Transverse colon (tissue), 4 donors: Measurements from ENCODE around the gene PDIA4. TPM values are rescaled to one million over a fixed set of nuclear protein-coding genes. Genes with fewer than 3 reads are reported as not detected.

Source experiments
- DNase-seq: peaks from one replicate; pipeline ENCODE4 v3.0.0-alpha.2; 2019
- H3K27ac ChIP-seq, 4 donors: fragments of 200-600 bp; sonication (generic); 2 replicates each; pipeline ENCODE4 v1.5.1; 2016 to 2018; ENCODE audit warnings: inconsistent platforms in 4 of 4
- H3K27me3 ChIP-seq: fragments of 200-600 bp; sonication (generic); 2 replicates; pipeline ENCODE4 v1.5.1; 2017; ENCODE audit warnings: inconsistent platforms
- H3K36me3 ChIP-seq, 4 donors: fragments of 200-600 bp; sonication (generic); 2 replicates each; pipeline ENCODE4 v1.5.1; 2017 to 2019; ENCODE audit warnings: inconsistent platforms in 4 of 4
- H3K4me1 ChIP-seq, 4 donors: fragments of 200-600 bp; sonication (generic); 2 replicates each; pipeline ENCODE4 v1.5.1; 2017 to 2020; ENCODE audit warnings: inconsistent platforms in 4 of 4
- H3K4me3 ChIP-seq, 4 donors: fragments of 200-600 bp; sonication (generic); 1 replicate in 1 of 4; 2 replicates in 3 of 4; pipeline versions ENCODE4 v1.5.1 to v1.6.1; 2017 to 2019; ENCODE audit warnings: inconsistent platforms in 4 of 4
- H3K9me3 ChIP-seq, 2 donors: fragments of 200-600 bp; sonication (generic); 2 replicates each; pipeline ENCODE4 v1.5.1; 2017 to 2019; ENCODE audit warnings: inconsistent platforms in 2 of 2
- CTCF ChIP-seq, 5 experiments: fragments of 200-600 bp in 3 of 5; fragments of 450-650 bp in 2 of 5; sonication (generic) in 3 of 5; IDR thresholded peaks; 1 replicate in 2 of 5; 2 replicates in 3 of 5; pipeline ENCODE4 v1.5.1; 2016 to 2017; ENCODE audit warnings: antibody characterized with exemption in 5 of 5, inconsistent platforms in 3 of 5, mild to moderate bottlenecking in 2 of 5, moderate library complexity in 1 of 5
- EP300 ChIP-seq: sonication (generic); formaldehyde crosslinking; IDR thresholded peaks from one replicate; pipeline ENCODE4 v1.6.1; 2017; ENCODE audit warnings: antibody characterized with exemption, low read depth
- POLR2A ChIP-seq: fragments of 450-650 bp; IDR thresholded peaks from one replicate; pipeline ENCODE4 v1.6.1; 2016; ENCODE audit warnings: antibody characterized with exemption, mild to moderate bottlenecking, moderate library complexity
- POLR2AphosphoS5 ChIP-seq, 3 donors: sonication (generic); formaldehyde crosslinking; IDR thresholded peaks; one replicate each; pipeline ENCODE4 v1.6.1; 2016; ENCODE audit warnings: antibody characterized with exemption in 3 of 3
- WGBS, 2 donors: methylation state at CpG; one replicate each; pipeline ENCODE4 v1.1.5; 2018; ENCODE audit warnings: low coverage in 1 of 2; 5-methylcytosine and 5-hydroxymethylcytosine counted together
- in situ Hi-C, 4 donors: fragments of 200-750 bp; cut with MboI; loops; one replicate each; pipeline versions ENCODE4 v1.15.0 to v1.15.1; 2017; ENCODE audit warnings: low sequenced_read_pairs in 3 of 4, low pct_ligation_motif_present in 1 of 4, low pct_unique_long_range_greater_than_20kb in 1 of 4
- intact Hi-C: fragments of 100-400 bp; cut with DNase I; formaldehyde crosslinking; loops from one replicate; pipeline ENCODE4 v1.15.1; 2023; ENCODE audit warnings: low total_unique reads
- total RNA-seq, 4 donors: library from RNA; depleted of rRNA; stranded (reverse); fragments of >200 nt; gene quantifications; one replicate each; pipeline ENCODE4 v1.1.0, GENCODE V29; 2016

PDIA4 gene
- total RNA-seq, 4 donors from 2014 or later = 44.5 to 79.5 (median 74.7) TPM

DNA sequence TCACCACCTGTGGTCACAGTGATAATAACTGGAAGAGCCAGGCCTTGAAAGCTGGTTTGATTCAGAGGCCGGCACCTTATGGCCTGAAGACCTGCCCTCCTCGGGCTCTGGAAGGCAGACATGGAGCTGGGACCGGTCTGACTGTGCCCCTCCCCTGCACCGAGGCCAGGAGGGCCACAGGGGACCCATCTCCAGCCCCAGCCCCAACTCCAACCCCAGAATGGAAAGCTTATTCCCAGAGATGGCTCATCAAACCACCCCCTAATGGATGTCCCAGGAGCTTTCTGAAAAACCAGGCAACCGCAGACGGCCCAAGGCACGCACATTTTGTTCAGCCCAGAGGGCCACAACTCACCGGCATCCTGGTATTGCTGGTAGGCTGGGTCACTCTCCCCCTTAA lies 16.8 kb downstream of the PDIA4 start:
- Histone ChIP-seq H3K27ac (no peak overlapping the region), H3K36me3 (peaks cover 0 to 39% (median 20%) of the 10 kb centered on the region in 4 donors), H3K4me1 (no peaks in the 10 kb centered on the region), H3K27me3 (no peaks in the 10 kb centered on the region), H3K4me3 (no peak overlapping the region), H3K9me3 (no peaks in the 10 kb centered on the region)
- 92% methylated on average over 8 of the region's 8 CpGs; no CpG with 5 or more reads in 1 of the 2 donors for WGBS, 2 donors
- TF ChIP-seq CTCF (IDR thresholded peaks at IDR 0.05) (no peak), POLR2AphosphoS5 (IDR thresholded peaks at IDR 0.05) (no peak), POLR2A (no peak), EP300 (no peak)
- in situ Hi-C loops = no loop called here
- intact Hi-C loops = loop anchor here (5.0 kb wide), 1 partner anchor 1871 kb away; no protein-coding TSS in a partner anchor
- DNase-seq = no peak

GRCh38 chr7:149010451-149010850 lies 17.9 kb downstream of the PDIA4 start:
- 97% methylated on average over 5 of the region's 5 CpGs; no CpG with 5 or more reads in 1 of the 2 donors for WGBS, 2 donors
- H3K4me1 ChIP-seq = no peaks in the 10 kb centered on the region
- H3K4me3 ChIP-seq = no peak overlapping the region
- peaks cover 0 to 37% (median 16%) of the 10 kb centered on the region in 4 donors for H3K36me3 ChIP-seq
- no peak overlapping the region for H3K27ac ChIP-seq
- intact Hi-C loops (loop anchor here (5.0 kb wide), 1 partner anchor 1872 kb away; no protein-coding TSS in a partner anchor), in situ Hi-C loops (no loop called here)
- no peak for DNase-seq
- no peaks in the 10 kb centered on the region for H3K9me3 ChIP-seq
- no peaks in the 10 kb centered on the region for H3K27me3 ChIP-seq
- TF ChIP-seq POLR2AphosphoS5 (IDR thresholded peaks at IDR 0.05) = no peak
- TF ChIP-seq CTCF (IDR thresholded peaks at IDR 0.05) = no peak
- no peak for TF ChIP-seq POLR2A
- TF ChIP-seq EP300 = no peak

- no peaks in the 10 kb centered on the region for H3K9me3 ChIP-seq
- H3K36me3 ChIP-seq = peaks cover 0 to 32% (median 16%) of the 10 kb centered on the region in 4 donors
- H3K27ac ChIP-seq = no peak overlapping the region
- intact Hi-C loops (loop anchor here (5.0 kb wide), 1 partner anchor 58 kb away; no protein-coding TSS in a partner anchor), in situ Hi-C loops (loop anchor here in 3 of 4 donors (10.0 kb wide), 3 partner anchors 55 to 85 kb away; partner anchors contain the start of gene ZNF786 (in 1 of the 3))
- no peaks in the 10 kb centered on the region for H3K4me1 ChIP-seq
- TF ChIP-seq CTCF (IDR thresholded peaks at IDR 0.05) (no peak), POLR2A (no peak), POLR2AphosphoS5 (IDR thresholded peaks at IDR 0.05) (no peak), EP300 (no peak)
- 90 to 100% methylated on average over 2 to 3 of the region's 3 CpGs for WGBS, 2 donors
- no peak overlapping the region for H3K4me3 ChIP-seq
- no peaks in the 10 kb centered on the region for H3K27me3 ChIP-seq
- no peak for DNase-seq
Observed at GRCh38 chr7:149009527-149009926, 18.8 kb downstream of the PDIA4 start.

- Histone ChIP-seq H3K27ac (no peak overlapping the region), H3K9me3 (no peaks in the 10 kb centered on the region), H3K4me3 (no peak overlapping the region), H3K27me3 (no peaks in the 10 kb centered on the region), H3K36me3 (peaks cover 0 to 33% (median 12%) of the 10 kb centered on the region in 4 donors), H3K4me1 (no peaks in the 10 kb centered on the region)
- no peak for DNase-seq
- WGBS, 2 donors = 92% methylated on average over 6 of the region's 6 CpGs; no CpG with 5 or more reads in 1 of the 2 donors
- intact Hi-C loops (loop anchor here (5.0 kb wide), 1 partner anchor 60 kb away; no protein-coding TSS in a partner anchor), in situ Hi-C loops (loop anchor here in 3 of 4 donors (10.0 kb wide), 3 partner anchors 57 to 87 kb away; partner anchors contain the start of gene ZNF786 (in 1 of the 3))
- TF ChIP-seq CTCF (IDR thresholded peaks at IDR 0.05) (no peak), POLR2A (no peak), EP300 (no peak), POLR2AphosphoS5 (IDR thresholded peaks at IDR 0.05) (no peak)
Observed at GRCh38 chr7:149007611-149008010, 20.7 kb downstream of the PDIA4 start.
